ENCODE measurements around the gene SFSWAP.
"Not testable (repeated sequence)": the region's sequence is repeated elsewhere in the genome, so short reads cannot be mapped to it uniquely, and the experiment has no call there.

SFSWAP gene

GRCh38 chr12:131737150-131737827, 26.4 kb downstream of the SFSWAP start:
- no peak for DNase-seq

- peak; percentile 54 for DNase-seq
These were observed 27.3 kb downstream of the SFSWAP start for GRCh38 chr12:131738196-131738595.

DNA sequence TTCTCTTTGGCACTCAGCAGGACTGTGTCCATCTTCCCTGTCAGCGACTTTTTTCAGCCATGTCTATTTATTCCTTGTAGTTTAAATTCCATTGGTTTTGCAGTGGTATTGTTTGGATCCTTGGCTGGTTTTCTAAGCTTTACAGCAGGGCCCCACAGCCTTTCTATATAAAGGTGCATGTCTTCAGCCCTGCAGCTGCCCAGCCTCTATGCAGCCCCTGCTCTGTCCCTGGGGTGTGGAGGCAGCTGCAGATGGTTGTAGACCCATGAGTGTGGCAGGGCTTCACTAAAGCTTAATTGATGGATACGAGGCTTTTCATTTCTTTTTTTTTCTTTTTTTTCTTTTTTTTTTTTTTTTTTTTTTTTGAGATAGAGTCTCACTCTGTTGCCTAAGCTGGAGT, 29.7 kb downstream of the SFSWAP start:
- no peak for DNase-seq

- not testable (repeated sequence) for DNase-seq
These were observed 31.9 kb downstream of the SFSWAP start for GRCh38 chr12:131742761-131743160.

GRCh38 chr12:131743410-131743809, 32.5 kb downstream of the SFSWAP start:
- DNase-seq: not testable (repeated sequence)

DNA sequence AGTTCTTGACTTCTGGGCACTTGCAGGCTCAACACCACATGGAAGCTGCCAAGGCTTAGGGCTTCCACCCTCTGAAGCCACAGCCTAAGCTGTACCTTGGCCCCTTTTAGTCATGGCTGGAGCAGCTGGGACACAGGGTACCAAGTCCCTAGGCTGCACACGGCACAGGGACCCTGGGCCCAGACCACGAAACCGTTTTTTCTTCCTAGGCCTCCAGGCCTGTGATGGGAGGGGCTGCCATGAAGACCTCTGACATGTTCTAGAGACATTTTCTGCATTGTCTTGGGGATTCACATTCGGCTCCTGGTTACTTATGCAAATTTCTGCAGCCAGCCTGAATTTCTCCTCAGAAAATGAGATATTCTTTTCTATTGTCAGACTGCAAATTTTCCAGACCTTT, 33.0 kb downstream of the SFSWAP start:
- DNase-seq: not testable (repeated sequence)

GRCh38 chr12:131744675-131745074, 33.8 kb downstream of the SFSWAP start:
- DNase-seq: not testable (repeated sequence)

- DNase-seq: no peak
These were observed 34.8 kb downstream of the SFSWAP start for GRCh38 chr12:131745706-131746105.

GRCh38 chr12:131747276-131748177, 36.6 kb downstream of the SFSWAP start:
- DNase-seq: no peak

DNA sequence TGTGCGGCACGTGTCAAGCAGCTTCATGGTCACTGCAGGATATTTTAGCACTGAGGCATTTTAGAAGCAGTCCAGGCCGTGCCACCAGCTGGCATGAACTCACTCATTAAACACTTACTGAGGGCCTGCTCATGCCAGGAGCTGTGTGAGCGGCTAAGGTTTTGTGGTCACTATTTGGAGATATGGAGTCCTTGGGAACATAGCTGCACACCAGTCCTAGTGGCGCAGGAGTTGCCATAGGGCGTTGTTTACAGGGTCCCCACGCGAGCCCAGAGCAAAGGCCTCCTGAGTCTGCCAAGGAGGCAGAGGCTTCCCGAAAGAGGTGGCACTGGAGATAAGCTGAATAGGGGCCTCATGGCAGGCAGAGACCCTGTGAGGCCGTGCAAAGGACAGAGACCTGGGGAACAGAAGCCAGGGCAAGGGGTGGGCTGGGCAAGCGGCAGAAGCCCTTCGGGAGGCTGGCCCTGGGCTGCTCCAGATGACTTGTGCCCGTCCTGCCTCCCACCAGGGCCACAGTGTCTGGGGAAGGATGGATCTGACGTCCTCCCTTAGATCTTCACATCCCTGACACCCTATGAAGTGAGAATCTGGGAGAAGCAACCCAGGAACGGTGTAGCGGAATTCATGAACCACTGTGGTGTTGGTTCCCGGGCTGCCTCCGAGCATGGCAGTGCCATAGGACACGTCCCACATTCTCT, 38.9 kb downstream of the SFSWAP start:
- DNase-seq: no peak

DNA sequence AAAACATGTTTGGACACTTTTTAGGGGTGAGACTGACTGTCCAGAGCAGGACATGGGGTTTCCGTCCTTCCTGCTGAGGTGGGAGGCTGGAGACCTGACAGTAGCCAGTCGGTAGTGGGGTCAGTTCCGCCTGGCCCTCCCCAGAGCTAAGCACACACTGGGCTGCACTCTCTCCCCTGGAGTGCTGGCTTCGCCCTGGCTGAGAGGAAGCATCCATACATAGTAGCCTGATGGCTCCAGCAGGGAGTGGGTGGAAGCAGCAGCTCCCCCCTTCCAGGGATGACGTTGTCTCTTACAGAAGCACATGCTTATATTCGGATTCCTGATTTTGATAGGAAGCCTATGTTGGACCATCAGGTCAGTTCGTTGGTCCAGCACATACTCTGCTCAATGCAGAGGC, 40.4 kb downstream of the SFSWAP start:
- no peak for DNase-seq

GRCh38 chr12:131752451-131752850, 41.6 kb downstream of the SFSWAP start:
- no peak for DNase-seq

DNA sequence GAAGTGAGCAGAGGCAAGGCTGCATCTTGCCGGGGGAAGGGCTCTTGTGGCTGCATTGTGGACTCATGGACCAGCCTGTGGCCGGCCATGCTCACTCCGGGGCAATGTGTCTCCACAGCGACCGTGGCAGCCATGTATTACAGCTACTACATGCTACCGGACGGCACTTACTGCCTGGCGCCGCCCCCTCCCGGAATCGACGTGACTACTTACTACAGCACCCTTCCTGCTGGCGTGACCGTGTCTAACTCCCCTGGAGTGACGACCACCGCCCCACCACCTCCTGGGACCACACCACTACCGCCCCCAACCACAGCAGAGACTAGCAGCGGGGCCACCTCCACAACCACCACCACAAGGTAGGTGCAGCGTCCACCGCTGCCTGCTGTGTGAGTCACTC, 42.1 kb downstream of the SFSWAP start:
- DNase-seq: no peak

DNA sequence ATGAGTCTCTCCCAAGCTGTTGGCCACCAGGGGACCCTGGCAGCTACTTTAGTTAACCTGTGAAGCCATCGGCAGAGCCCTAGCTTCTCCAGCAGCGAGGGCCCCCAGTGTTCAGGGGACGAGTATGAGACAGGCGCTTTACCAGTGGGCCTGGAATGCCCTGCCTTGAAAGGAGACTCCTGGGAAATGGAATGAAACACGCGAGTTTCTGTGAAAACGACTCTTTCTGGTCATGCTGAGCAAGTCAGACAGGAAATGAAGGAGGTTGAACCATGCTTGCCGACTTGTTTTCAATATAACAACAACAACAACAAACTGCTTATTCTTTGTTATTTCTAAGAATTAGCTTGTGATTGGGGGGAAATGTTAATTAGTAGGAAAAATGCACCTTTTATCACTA, 42.9 kb downstream of the SFSWAP start:
- no peak for DNase-seq

DNA sequence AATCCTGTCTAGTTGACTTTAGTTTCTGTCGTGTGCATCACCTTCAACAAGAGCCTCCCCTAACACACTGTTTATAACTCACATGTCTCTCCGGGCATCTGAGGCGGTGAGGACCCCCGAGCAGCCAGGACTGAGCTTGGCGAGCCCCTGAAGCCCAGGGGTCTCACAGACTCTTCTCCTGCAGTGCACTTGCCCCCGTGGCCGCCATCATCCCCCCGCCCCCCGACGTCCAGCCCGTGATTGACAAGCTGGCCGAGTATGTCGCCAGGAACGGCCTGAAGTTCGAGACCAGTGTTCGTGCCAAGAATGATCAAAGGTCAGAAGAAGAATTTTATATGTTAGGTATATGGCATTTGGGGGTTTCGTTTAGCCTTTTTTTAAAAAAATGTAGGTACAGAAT, 43.3 kb downstream of the SFSWAP start:
- DNase-seq: no peak

GRCh38 chr12:131755305-131756113, 44.6 kb downstream of the SFSWAP start:
- DNase-seq: no peak

DNA sequence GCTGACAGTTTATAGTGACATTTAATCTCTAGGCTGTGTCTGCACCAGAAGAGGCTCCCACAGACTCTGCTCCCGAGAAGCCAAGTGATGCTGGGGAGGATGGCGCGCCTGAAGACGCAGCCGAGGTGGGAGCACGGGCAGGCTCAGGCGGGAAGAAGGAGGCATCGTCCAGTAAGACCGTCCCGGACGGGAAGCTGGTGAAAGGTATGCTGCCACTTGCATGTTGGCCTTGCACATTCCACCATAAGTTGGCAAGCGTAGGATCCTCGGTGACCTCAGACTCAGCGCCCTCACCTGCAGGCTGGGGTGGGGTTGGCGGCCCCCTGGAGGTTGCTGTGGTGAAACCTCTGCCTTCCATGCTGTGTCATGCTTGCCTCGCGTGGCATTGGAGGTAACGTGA, 45.6 kb downstream of the SFSWAP start:
- DNase-seq: no peak

DNA sequence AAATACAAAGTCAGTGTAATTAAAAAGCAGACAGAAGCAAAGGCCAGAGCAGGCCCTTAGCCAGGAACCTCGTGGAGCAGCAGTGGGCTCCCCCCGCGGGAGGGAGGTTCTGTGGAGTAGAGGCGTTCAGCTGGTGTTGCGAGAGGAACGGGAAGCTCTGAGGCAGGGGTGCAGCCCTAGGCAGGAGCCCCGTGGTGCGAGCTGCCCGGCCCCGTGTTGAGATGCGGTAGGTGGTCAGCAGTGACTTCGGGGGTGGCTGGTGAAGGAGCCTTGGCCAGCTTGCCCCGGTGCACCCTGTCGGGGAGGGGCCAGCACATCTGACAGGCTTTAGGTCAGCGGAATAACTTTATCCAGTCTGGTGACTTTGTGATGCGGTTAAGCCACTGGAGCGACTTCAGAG, 46.2 kb downstream of the SFSWAP start:
- no peak for DNase-seq

GRCh38 chr12:131758016-131758739, 47.3 kb downstream of the SFSWAP start:
- no peak for DNase-seq

GRCh38 chr12:131759176-131759575, 48.3 kb downstream of the SFSWAP start:
- DNase-seq: no peak

GRCh38 chr12:131761638-131762037, 50.7 kb downstream of the SFSWAP start:
- no peak for DNase-seq

- DNase-seq: peak; percentile 38
These were observed 53.8 kb downstream of the SFSWAP start for GRCh38 chr12:131764738-131765137.
